Fibroblast of skin of left quadriceps (primary cell): Measurements from ENCODE around the gene MFAP3.
A peak's percentile ranks its signal among the peaks of the same experiment; 100 is the strongest.
"Not testable (repeated sequence)": the region's sequence is repeated elsewhere in the genome, so short reads cannot be mapped to it uniquely, and the experiment has no call there.

Experiments
- DNase-seq, 2 experiments: peaks; one replicate each; pipeline ENCODE4 v3.0.0-alpha.2; 2013; ENCODE audit warnings: low read depth in 2 of 2

Gene MFAP3

DNA sequence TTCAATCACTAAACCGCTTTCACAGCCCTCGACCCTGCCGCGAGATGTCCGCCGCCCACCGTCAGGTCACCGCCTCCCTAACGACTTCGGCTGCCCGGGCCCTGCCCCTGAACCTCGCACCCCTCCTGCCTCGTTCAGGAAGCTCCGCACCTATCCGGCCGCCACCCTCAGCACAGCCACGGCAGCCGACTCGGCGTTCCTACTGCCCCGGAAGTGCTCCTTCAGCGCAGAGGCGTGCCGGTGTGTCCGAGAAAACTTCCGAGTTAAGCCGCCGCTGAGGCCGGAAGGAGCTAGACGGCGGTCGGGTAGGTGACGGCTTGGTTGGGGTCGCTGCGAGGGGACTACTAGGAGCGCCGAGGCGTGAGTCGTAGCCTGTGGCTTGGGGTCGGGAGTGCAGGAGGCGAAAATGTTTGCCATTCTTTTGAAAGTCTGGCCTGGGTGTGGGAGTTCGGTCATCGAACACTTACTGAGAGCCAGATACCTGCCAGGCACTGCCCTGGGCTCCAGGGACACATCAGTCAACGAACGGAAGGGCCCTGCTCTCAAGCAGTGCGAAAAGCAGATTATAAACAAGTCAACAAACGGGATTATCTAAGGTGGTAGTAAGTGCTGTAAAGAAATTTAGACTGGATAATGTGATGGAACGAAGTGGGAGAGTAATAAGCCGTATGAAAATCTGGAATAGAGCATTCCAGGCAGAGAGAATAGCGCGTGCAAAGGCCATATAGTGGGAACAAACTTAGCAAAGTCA, at the start of gene MFAP3, which contains the start of gene FAM114A2:
Gene MFAP3 (plus strand): TSS at position 261 of the 751 bp plus-strand sequence. CDS start 10,756 bp downstream, outside the sequence.
Gene FAM114A2 (minus strand): TSS at position 204 of the 751 bp plus-strand sequence. CDS start 3,957 bp downstream, outside the sequence.
- DNase-seq: peak; percentile 53 to 55

DNA sequence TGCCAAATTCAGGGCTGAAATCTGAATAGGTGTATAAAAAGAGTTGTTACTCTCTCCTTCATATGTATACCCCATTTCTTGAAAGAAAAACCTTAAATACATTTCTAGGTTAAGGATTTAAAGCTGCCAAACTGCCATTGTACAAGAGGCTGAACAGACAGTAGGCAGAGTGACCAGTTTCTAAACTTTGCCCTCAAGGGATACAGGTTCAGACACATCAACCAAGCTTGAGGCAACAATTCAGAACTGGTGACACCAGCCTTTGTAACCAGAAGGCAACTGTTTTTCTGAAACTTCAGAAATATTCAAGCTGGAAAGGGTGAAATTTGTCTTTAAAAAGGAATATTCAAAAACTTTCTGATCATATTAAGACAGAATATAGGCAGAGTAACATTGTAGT, 47.6 kb upstream of the MFAP3 start:
- DNase-seq: no peak

DNA sequence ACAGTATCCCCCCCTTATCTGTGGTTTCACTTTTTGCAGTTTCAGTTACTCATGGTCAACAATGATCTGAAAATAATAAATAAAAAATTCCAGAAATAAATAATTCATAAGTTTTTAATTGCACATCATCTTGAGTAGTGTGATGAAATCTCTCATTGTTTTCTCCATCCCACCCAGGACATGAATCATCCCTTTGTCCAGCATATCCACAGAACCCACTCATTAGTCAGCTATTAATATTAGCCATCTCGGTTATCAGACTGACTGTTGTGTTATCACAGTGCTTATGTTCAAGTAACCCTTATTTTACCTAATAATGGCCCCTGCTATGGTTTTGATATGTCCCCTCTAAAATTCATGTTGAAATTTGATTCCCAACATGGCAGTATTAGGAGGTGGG, 40.8 kb upstream of the MFAP3 start:
- DNase-seq: no peak

DNA sequence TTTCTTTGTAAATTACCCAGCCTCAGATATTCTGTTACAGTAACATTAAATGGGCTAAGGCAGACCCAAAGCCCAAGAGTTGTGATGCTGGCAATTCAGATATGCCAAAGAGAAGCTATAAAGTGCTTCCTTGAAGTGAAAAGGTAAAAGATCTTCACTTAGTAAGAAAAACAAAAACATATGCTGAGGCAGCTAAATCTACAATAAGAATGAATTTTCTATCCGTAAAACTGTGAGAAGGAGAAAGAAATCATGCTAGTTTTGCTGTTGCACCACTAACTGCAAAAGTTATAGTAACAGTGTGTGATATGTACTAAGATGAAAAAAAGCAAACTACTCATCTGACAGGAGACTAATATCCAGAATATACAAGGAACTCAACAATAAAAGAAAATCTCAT, 40.0 kb upstream of the MFAP3 start:
- no peak for DNase-seq

DNA sequence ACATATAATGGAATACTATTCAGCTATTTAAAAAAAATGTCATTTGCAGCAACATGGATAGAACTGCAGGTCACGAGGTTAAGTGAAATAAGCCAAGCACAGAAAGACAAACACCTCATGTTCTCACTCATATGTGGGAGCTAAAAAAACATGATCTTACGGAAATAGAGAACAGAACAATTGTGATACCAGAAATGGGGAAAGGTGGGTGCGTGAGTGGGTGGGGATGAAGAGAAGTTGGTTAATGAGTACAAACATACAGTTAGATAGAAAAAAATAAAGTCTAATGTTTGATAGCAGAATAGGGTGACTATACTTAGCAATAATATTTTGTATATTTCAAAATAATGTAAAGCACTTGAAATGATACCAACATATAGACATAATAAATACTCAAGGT, 38.8 kb upstream of the MFAP3 start:
- DNase-seq: no peak

DNA sequence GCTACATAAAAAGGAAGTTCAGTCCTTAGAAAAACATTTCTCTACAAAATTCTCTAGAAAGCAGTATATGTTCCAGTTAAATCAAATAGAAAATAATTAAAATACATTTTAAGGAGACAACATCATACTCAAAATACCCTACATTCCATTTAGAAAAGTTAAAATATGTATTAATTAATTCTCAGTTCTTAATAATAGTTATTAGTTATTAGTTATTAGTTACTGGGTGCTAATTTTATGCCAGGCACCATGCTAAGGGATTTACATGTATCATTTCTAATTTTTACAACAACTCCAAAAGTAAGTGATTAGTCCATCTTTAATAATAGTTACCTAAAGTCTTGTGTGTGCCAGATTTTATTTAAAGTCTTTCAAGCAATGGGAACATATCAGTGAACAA, 38.1 kb upstream of the MFAP3 start:
- no peak for DNase-seq

DNA sequence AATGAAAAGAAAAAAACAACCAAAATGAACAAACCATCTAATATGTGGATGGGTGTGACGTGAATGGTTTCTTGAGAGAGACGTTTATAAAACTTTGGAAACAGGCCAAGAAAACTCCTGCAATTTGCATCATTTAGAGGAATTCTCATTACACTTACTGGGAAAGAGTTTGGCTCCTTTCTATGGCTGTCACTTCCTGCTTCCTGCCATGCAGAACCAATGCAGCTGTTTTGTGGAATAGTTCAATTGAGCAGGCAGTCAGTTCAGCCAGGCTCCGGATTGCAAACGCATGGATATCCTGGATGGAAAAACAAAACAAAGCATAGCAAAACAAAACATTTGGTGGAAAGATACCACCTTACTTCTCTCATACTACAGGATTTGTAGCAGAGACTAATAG, 36.7 kb upstream of the MFAP3 start:
- DNase-seq: peak in 1 of 2 experiments; percentile 0

DNA sequence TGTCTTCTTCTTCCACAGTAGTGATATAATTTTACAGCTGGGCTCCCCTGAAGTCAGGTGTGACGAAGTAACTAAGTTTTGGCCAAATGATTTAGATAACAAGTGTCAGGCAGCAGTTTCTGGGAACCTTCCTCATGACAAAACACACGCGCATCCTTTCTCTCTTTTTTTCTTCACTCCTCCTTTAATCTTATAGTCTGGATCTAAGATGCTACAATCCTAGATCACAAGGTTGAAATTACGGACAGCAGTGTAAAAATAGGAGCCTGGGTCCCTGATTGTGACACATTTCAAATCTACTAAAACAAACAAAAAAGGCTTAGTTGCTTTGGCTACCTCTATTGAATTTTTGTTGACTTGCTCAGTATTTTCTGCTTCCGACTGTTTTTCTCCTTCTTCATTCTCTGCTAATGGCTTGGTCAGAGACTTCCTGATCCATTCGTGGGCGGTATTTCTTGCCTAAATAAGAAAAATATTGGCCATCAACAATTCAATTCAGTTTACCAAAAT, 36.2 kb upstream of the MFAP3 start:
- no peak for DNase-seq

DNA sequence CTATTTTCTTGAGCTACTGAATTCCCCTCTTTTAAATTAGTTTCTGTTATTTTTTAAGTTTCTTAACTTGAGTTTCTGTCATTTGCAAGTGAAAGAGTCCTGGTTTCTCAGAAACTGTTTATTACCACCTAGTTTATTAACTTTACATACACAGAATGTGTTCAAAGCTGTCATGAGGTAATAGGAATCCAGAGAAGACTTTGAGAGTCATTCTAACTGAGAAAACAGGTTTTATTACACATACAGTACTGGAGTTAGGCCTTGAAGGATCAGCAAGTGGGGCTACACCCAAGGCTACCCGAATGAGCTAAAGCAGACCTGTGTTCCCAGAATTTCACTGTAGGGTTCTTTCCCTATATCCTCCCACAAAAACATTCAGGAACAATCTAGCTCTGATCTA, 33.1 kb upstream of the MFAP3 start:
- no peak for DNase-seq

DNA sequence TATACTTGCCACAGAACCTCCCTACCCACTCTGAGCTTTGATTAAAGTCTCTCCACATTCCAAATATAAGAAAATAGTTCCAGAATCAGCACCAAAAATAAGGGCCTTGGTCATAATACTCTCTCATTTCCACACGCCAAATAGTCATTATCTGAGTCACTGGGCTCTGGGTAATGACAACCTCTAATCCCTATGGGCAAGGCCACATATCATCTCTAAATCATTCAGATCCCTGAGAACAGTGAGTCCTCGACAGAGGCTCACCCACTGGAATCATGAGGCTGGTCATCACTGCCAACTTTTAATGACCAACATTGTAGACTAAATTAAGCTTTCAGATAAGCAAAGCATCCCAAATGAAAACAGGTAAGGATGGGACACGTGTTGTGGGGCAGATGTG, 28.1 kb upstream of the MFAP3 start:
- DNase-seq: no peak

DNA sequence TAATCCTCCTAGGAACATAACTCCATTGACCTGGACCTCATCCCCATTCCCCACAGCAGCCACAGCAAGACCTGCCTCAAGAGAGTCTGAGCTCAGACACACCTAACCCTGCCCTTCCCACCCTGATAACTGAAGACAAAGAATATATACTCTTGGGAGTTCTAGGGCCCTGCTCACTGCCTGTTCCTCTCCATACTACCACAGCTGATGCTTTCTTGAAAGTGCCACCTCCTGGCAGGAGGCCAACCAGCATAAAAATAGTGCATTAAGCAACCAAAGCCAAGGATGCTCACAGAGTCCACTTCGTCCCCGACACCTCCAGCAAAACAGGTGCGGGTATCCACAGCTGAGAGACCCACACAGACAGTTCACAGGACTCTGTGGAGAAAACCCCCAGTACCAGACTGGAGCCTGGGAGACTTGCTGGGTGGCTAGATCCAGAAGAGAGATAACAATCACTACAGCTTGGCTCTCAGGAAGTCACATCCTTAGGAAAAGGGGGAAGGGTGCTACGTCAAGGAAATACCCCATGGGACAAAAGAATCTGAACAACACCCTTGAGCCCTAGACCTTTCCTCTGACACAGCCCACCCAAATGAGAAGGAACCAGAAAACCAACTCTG, 23.6 kb upstream of the MFAP3 start:
- DNase-seq: no peak

DNA sequence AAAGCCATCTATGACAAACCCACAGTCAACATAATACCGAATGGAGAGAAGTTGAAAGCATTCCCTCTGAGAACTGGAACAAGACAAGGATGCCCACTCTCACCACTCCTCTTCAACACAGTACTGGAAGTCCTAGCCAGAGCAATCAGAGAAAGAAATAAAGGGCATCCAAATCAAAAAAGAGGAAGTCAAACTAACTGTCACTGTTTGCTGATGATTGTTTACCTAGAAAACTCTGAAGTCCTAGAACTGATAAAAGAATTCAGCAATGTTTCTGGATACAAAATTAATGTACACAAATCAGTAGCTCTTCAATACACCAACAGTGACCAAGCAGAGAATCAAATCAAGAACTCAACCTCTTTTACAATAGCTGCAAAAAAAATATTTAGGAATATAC, 19.8 kb upstream of the MFAP3 start:
- DNase-seq: not testable (repeated sequence)

DNA sequence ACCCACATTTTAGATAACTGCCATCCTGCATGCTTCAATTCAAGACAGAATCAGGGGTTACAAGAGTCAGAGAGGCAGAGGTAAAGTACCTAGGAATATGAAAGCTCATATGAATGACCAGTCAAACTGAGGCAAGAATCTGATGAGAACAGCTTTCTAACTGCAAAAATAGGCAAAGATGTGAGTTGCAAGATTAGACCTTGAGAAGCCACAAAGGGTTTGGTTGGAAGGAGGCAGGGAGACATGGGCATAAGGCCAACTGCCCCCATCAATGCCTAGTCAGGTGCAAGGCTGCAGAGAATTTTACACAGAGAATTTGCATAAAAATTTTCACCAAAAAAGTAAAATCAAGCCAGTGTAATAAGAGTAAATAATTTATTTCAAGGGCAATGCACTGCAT, 12.8 kb upstream of the MFAP3 start:
- no peak for DNase-seq

DNA sequence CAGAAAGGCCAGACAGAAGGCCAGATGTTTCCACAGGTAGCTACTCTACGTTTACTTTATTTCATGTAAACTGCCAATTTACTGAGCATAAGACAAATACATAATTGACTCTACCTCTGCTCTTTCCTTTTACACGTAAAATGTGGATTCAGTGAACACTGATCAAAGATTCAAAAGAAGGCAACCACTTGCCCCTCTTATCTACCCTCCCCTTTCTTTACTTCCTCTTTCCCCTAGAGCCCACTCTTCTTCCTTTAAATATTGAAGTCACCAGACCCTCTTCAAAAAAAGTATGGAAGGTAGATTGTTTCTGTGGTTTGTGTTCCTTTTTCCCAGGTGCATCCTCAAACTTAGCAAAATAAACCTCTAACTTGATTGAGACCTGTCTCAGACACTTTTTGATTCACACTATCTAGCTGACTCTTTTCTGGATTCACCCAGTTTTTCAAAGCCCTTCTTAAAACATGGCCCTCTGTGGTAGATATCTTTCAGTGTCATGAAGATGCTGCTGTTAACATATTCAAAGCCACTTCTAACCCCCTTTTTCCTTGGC, 6.8 kb upstream of the MFAP3 start:
- no peak for DNase-seq

DNA sequence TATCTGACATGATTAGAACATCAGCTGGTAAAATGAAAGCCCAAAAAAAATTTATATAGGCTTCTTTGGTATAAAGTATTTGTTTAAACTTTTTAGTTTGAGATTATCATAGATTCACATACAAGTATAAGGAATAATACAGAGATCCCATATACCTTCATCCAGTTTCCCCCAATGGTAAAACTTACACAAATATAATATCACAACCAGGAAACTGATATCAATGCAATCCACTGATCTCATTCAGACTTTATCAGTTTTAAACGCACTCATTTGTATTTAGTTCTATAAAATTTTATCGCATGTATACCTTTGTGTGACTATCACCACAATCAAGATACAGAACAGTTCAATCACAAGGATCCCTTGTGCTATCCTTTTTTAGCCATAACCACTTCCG, 3.8 kb upstream of the MFAP3 start:
- no peak for DNase-seq

DNA sequence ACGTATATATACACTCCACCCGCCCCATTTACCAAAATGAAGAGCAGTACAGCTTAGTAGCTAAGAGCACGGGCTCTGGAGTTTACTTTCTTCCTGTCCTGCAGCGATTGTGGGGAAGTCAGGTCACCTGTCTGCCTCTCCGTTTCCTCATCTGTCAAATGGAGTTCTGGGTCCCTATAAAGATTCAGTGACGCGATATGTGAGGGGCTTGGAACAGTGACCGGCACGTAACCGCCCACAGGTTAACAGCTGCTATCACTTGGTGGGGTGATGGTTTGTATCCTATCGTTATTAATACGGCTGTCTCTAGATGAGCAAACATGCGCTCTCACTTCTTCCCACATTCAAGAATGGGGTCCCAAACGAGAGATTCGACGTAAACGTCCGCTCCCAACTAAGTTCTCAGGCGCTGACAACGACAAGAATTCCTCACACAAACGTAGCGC, 483 bp upstream of the MFAP3 start:
- DNase-seq: no peak

DNA sequence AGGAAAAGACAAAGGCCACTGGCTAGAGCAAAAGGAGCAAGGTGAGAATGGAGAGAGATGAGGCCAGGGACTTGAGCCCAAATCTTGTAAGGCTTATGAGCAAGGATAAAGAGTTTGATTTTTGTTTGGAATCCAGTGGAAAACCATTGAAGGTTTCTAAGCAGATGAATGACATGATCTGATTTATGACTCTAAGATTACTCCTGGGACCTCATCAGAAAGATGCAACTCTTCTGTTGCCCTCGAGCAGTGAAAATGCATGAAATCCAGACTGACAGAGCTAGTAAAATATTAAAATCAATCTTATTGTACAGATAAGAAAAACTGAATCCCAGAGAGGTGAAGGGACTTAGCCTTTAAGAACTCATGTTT, 677 bp downstream of the MFAP3 start:
- DNase-seq: no peak

DNA sequence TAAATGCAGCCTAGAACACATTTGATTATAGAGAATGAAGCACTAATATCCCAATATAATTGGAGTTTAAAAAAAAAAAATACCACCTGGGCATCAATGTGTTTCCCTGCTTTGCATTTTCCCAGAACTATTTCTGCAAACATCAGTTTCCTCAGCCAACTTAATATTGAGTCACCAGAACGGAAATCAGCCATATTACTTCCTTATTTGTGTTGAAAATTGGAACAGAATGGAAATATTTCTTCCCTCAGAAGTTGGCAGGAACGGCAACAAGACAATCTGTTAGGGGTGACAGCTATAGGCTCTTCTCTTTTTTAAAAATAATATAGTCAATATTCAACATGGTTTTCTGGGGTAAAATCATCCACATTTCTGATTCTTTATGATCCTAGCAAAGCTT, 4.0 kb downstream of the MFAP3 start:
- DNase-seq: no peak

DNA sequence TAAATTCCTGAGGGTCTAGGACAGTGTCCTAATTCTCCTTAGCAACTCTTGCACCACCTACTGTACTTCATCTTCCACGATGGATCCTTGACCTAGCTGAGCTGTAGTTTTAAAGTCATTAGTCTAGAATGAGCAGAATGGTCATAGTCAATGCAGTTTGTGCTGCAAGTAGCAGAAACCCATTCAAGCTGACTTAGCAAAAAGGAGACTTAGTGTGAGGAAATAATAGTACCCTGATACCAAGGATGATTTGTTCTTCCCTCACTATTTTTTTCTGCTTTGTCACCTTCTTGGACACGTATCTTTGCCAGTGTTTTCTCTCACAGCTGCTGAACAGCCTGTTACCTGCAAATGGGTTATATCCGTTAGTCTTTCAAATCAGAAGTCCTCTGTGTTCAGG, 5.3 kb downstream of the MFAP3 start:
- no peak for DNase-seq

DNA sequence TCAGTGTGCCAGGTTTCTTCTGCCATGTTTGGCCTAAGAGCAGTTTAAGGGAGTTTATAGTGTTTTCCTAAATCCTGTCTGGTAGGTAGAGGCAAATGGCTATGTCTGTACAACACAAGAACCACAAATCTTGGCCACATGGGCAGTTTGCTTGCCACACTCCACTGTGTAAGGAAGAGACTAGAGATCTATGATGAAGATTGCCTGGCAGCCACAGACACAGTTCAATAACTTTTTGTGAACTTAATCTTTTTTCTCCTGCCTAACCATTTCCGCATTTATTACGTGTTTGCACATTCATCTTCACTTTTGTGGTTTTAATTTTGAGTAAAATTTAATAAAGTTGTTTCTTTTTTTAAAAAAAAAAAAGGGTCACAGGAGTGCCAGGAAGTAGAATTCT, 5.8 kb downstream of the MFAP3 start:
- DNase-seq: no peak

DNA sequence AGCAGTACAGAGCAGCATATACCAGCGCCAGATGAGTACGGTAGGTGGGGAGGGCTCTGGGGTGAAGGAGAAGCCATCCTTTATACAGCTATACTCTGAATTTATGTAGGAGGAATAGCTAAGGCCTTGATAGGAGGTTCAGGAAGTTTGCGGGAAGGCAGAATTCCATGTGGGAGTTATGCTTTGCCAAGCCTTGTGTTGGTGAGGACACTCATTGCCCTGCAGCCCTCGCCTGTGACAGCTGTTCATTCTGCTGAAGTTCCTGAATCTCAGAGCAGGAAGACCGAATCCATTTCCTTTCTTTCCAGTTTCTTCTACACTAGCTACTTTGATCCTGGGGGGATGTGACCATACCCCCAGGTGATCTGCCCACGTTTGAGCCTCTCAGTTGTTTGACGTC, 7.7 kb downstream of the MFAP3 start:
- no peak for DNase-seq

DNA sequence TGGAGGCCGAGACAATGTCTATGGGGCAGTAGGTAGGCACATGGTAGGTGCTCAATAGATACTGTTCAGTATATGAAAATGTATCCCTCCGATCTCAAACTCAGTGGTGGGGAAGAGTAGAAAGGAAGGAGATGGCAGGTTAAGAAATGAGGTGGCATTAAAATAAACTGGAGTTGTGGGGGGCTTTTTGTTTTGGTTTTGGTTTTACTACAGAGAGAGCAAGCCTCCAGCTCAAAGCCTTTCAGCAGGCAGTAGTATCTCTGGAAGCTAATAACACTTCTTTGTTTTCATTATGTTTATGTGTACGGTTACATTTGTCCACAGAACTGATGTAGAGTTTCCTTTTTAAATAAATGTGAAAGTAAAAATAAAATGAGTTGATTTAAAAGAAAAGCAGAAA, 8.6 kb downstream of the MFAP3 start:
- DNase-seq: no peak

DNA sequence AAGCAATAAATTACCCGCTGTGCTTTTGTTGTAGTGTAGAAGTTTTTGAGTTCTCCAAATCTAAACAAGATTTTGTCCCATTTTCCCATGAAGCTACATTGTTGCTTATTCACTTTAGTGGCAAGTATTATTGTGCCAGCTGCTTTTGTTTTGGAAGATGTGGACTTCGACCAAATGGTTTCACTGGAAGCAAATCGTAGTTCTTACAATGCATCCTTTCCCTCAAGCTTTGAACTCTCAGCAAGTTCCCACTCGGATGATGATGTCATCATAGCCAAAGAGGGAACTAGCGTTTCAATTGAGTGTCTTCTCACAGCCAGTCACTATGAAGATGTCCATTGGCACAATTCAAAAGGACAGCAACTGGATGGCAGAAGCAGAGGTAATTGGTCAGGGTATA, 10.9 kb downstream of the MFAP3 start:
- DNase-seq: no peak
